Keratinocyte (primary cell): ENCODE results near the gene F8. TPM values are rescaled to one million over a fixed set of nuclear protein-coding genes. Genes with fewer than 3 reads are reported as not detected.

ENCODE experiments used
- DNase-seq: peaks from one replicate; pipeline ENCODE4 v3.0.0-alpha.2; 2011; ENCODE audit warnings: low read depth, missing footprints, low spot score
- FAIRE-seq: peaks from 2 replicates; lab custom pipeline; 2011; peaks lifted over from hg19 to GRCh38; lab: Jason Lieb, UNC
- H2AFZ ChIP-seq: 2 replicates; pipeline ENCODE4 v1.6.0; 2012; ENCODE audit warnings: low read length, control low read depth, inconsistent platforms; ENCODE audit not compliant: control insufficient read depth
- H3K27ac ChIP-seq: 2 replicates; pipeline ENCODE4 v1.5.1; 2011; ENCODE audit warnings: low read length; ENCODE audit not compliant: control insufficient read depth, insufficient read depth
- H3K27me3 ChIP-seq: 3 replicates; pipeline ENCODE4 v1.6.0; 2011; ENCODE audit warnings: low read length; ENCODE audit not compliant: control insufficient read depth, insufficient read depth; ENCODE audit errors: extremely low read depth
- H3K36me3 ChIP-seq, 2 experiments: 2 replicates in 1 of 2; 3 replicates in 1 of 2; pipeline ENCODE4 v1.5.1; 2011; ENCODE audit warnings: low read length in 2 of 2, mild to moderate bottlenecking in 1 of 2; ENCODE audit not compliant: control insufficient read depth in 2 of 2, insufficient read depth in 2 of 2; ENCODE audit errors: extremely low read depth in 1 of 2
- H3K4me1 ChIP-seq: 3 replicates; pipeline ENCODE4 v1.5.1; 2011; ENCODE audit warnings: low read length; ENCODE audit not compliant: control insufficient read depth, insufficient read depth; ENCODE audit errors: extremely low read depth
- H3K4me2 ChIP-seq: 3 replicates; pipeline ENCODE4 v1.6.0; 2011; ENCODE audit warnings: low read depth, low read length; ENCODE audit not compliant: control insufficient read depth, insufficient read depth; ENCODE audit errors: extremely low read depth
- H3K4me3 ChIP-seq, 3 experiments: fragments of 200-600 bp in 1 of 3; sonication (generic) in 1 of 3; 2 replicates in 2 of 3; 3 replicates in 1 of 3; pipeline ENCODE4 v1.5.1; 2011 to 2016; ENCODE audit warnings: low read length in 3 of 3, mild to moderate bottlenecking in 3 of 3, control low read depth in 2 of 3, inconsistent platforms in 1 of 3, low read depth in 1 of 3, mixed read lengths in 1 of 3, mixed run types in 1 of 3, moderate library complexity in 1 of 3; ENCODE audit not compliant: control insufficient read depth in 2 of 3, insufficient read depth in 2 of 3; ENCODE audit errors: extremely low read depth in 1 of 3
- H3K79me2 ChIP-seq: 2 replicates; pipeline ENCODE4 v1.6.0; 2012; ENCODE audit warnings: low read length; ENCODE audit not compliant: control insufficient read depth, insufficient read depth
- H3K9ac ChIP-seq: 3 replicates; pipeline ENCODE4 v1.6.0; 2011; ENCODE audit warnings: low read length; ENCODE audit not compliant: control insufficient read depth, insufficient read depth; ENCODE audit errors: extremely low read depth
- H3K9me1 ChIP-seq: 3 replicates; pipeline ENCODE4 v1.6.0; 2011; ENCODE audit warnings: low read length; ENCODE audit not compliant: control insufficient read depth, insufficient read depth; ENCODE audit errors: extremely low read depth
- H3K9me3 ChIP-seq: 2 replicates; pipeline ENCODE4 v1.5.1; 2012; ENCODE audit warnings: low read depth, low read length; ENCODE audit not compliant: control insufficient read depth
- H4K20me1 ChIP-seq: 3 replicates; pipeline ENCODE4 v1.6.0; 2011; ENCODE audit warnings: low read length; ENCODE audit not compliant: control insufficient read depth, insufficient read depth; ENCODE audit errors: extremely low read depth
- EZH2 ChIP-seq: IDR thresholded peaks from one replicate; pipeline ENCODE4 v1.6.1; 2012; ENCODE audit warnings: inconsistent platforms, mild to moderate bottlenecking, low read length, moderate library complexity
- dilution Hi-C: fragments of 300-500 bp; cut with MboI; formaldehyde crosslinking; loops from one replicate; pipeline ENCODE4 v1.7.0; 2020; ENCODE audit warnings: low sequenced_read_pairs; ENCODE audit not compliant: extremely low pct_ligation_motif_present
- polyA plus RNA-seq, 5 experiments: library from polyadenylated mRNA; depleted of rRNA in 3 of 5; stranded (reverse) in 3 of 5; stranded (forward) in 1 of 5; unstranded in 1 of 5; fragments of >200 nt; gene quantifications; 1 replicate in 1 of 5; 2 replicates in 3 of 5; 3 replicates in 1 of 5; pipeline versions ENCODE4 v1.2.1 to v1.2.3, GENCODE V29; 2011 to 2012; ENCODE audit warnings: missing spikeins in 2 of 5, low read depth in 1 of 5, low replicate concordance in 1 of 5
- TF ChIP-seq, protein P1 (sequence below), 3 experiments: IDR thresholded peaks in 1 of 3; conservative IDR thresholded peaks in 1 of 3; optimal IDR thresholded peaks in 1 of 3; 2 replicates in 2 of 3; 3 replicates in 1 of 3; pipeline versions ENCODE3 to v1.5.1; 2011; ENCODE audit warnings: low read length in 3 of 3, mild to moderate bottlenecking in 3 of 3, moderate library complexity in 2 of 3, control low read depth in 1 of 3, inconsistent platforms in 1 of 3; ENCODE audit not compliant: insufficient read depth in 2 of 3; ENCODE audit errors: extremely low read depth in 1 of 3

F8 gene
- polyA plus RNA-seq, 1 donor (not counting 4 experiments of a cell fraction or from before 2014, with no cell fraction given) = 1.3 TPM

GRCh38 chrX:155028877-155029291 lies 6.4 kb upstream of the F8 start:
- Histone ChIP-seq H3K9me1 (no peaks in the 10 kb centered on the region), H3K9ac (no peak overlapping the region), H3K79me2 (peaks cover 12% of the 10 kb centered on the region), H3K27ac (no peak overlapping the region), H3K36me3 (no peaks in the 10 kb centered on the region), H4K20me1 (no peaks in the 10 kb centered on the region), H2AFZ (no peak overlapping the region), H3K4me1 (peaks cover 5% of the 10 kb centered on the region), H3K4me3 (no peak overlapping the region), H3K9me3 (no peaks in the 10 kb centered on the region), H3K27me3 (no peaks in the 10 kb centered on the region), H3K4me2 (peak overlapping the region; percentile 80)
- TF ChIP-seq, protein P1, sequence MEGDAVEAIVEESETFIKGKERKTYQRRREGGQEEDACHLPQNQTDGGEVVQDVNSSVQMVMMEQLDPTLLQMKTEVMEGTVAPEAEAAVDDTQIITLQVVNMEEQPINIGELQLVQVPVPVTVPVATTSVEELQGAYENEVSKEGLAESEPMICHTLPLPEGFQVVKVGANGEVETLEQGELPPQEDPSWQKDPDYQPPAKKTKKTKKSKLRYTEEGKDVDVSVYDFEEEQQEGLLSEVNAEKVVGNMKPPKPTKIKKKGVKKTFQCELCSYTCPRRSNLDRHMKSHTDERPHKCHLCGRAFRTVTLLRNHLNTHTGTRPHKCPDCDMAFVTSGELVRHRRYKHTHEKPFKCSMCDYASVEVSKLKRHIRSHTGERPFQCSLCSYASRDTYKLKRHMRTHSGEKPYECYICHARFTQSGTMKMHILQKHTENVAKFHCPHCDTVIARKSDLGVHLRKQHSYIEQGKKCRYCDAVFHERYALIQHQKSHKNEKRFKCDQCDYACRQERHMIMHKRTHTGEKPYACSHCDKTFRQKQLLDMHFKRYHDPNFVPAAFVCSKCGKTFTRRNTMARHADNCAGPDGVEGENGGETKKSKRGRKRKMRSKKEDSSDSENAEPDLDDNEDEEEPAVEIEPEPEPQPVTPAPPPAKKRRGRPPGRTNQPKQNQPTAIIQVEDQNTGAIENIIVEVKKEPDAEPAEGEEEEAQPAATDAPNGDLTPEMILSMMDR (optimal IDR thresholded peaks at IDR 0.05 in 1 of 3, IDR thresholded peaks at IDR 0.05 in 1 of 3, conservative IDR thresholded peaks at IDR 0.05 in 1 of 3; ENCODE audit: extremely low read depth in 1 of 3, insufficient read depth in 2 of 3, low read length in 3 of 3) = no peak
- no peak for TF ChIP-seq EZH2
- dilution Hi-C loops = no loop called here
- DNase-seq = no peak
- no peak for FAIRE-seq

- Histone ChIP-seq H3K9ac (peak overlapping the region; percentile 92), H3K36me3 (no peaks in the 10 kb centered on the region), H3K4me2 (peak overlapping the region; percentile 80), H2AFZ (no peak overlapping the region), H3K79me2 (peaks cover 12% of the 10 kb centered on the region), H3K27me3 (no peaks in the 10 kb centered on the region), H3K4me1 (peaks cover 5% of the 10 kb centered on the region), H3K4me3 (peak overlapping the region; percentile 67 to 90 (median 77)), H3K9me1 (no peaks in the 10 kb centered on the region), H4K20me1 (no peaks in the 10 kb centered on the region), H3K9me3 (no peaks in the 10 kb centered on the region), H3K27ac (peak overlapping the region; percentile 95)
- dilution Hi-C loops = no loop called here
- TF ChIP-seq EZH2 = no peak
- TF ChIP-seq, protein P1 (optimal IDR thresholded peaks at IDR 0.05 in 1 of 3, IDR thresholded peaks at IDR 0.05 in 1 of 3, conservative IDR thresholded peaks at IDR 0.05 in 1 of 3; ENCODE audit: extremely low read depth in 1 of 3, insufficient read depth in 2 of 3, low read length in 3 of 3) = no peak
- DNase-seq = no peak
- no peak for FAIRE-seq
These were observed 5.6 kb upstream of the F8 start for GRCh38 chrX:155028129-155028528.
